ENCODE results near the gene AXL. TPM values are rescaled to one million over a fixed set of nuclear protein-coding genes. Genes with fewer than 3 reads are reported as not detected.

AXL gene
- total RNA-seq, 6 experiments from 2014 or later = 5.7 to 20.3 (median 10.2) TPM

GRCh38 chr19:41299046-41299754, 80.2 kb downstream of the AXL start:
- H3K36me3 ChIP-seq = peaks cover 7 to 80% (median 34%) of the 10 kb centered on the region in 4 donors
- H3K27me3 ChIP-seq = no peaks in the 10 kb centered on the region
- H3K4me1 ChIP-seq = no peaks in the 10 kb centered on the region
- peak in 3 of 4 donors; percentile 9 to 16 (median 14) for ATAC-seq
- no peak overlapping the region for H3K4me3 ChIP-seq
- DNase-seq = no peak
- 68% methylated on average over 6 of the region's 10 CpGs for WGBS (ENCODE audit: insufficient coverage, low coverage, low lambda C conversion rate, missing lambda C conversion rate)
- intact Hi-C loops (cut with DNase I) = no loop called here
- H3K27ac ChIP-seq = peak overlapping the region in 2 of 3 donors; percentile 13 to 42
- H3K9me3 ChIP-seq = no peaks in the 10 kb centered on the region
- no peak for TF ChIP-seq CTCF (IDR thresholded peaks at IDR 0.05)
- no peak for TF ChIP-seq POLR2A (IDR thresholded peaks at IDR 0.05)

GRCh38 chr19:41299755-41300089, 80.7 kb downstream of the AXL start:
- Histone ChIP-seq H3K4me3 (no peak overlapping the region), H3K4me1 (peaks cover 0 to 3% (median 0%) of the 10 kb centered on the region in 4 donors), H3K36me3 (peaks cover 7 to 80% (median 34%) of the 10 kb centered on the region in 4 donors), H3K27ac (peak overlapping the region in 1 of 3 donors; percentile 13), H3K9me3 (no peaks in the 10 kb centered on the region), H3K27me3 (no peaks in the 10 kb centered on the region)
- TF ChIP-seq POLR2A (IDR thresholded peaks at IDR 0.05) = no peak
- TF ChIP-seq CTCF (IDR thresholded peaks at IDR 0.05) = no peak
- intact Hi-C loops (cut with DNase I) = no loop called here
- ATAC-seq = no peak
- DNase-seq = no peak
- WGBS (ENCODE audit: insufficient coverage, low coverage, low lambda C conversion rate, missing lambda C conversion rate) = 70% methylated on average over 2 of the region's 4 CpGs

GRCh38 chr19:41300555-41300954, 81.5 kb downstream of the AXL start:
- WGBS (ENCODE audit: insufficient coverage, low coverage, low lambda C conversion rate, missing lambda C conversion rate) = 90% methylated on average over 3 of the region's 6 CpGs
- peaks cover 7 to 80% (median 33%) of the 10 kb centered on the region in 4 donors for H3K36me3 ChIP-seq
- DNase-seq = no peak

GRCh38 chr19:41302624-41303351, 83.8 kb downstream of the AXL start:
- DNase-seq (peak in 1 of 3 donors; percentile 29), ATAC-seq (peak in 3 of 4 donors; percentile 5 to 17 (median 9))
- intact Hi-C loops (cut with DNase I) = no loop called here
- 75% methylated on average over 9 of the region's 21 CpGs for WGBS (ENCODE audit: insufficient coverage, low coverage, low lambda C conversion rate, missing lambda C conversion rate)
- H3K4me3 ChIP-seq = no peak overlapping the region
- no peak overlapping the region for H3K27ac ChIP-seq
- no peaks in the 10 kb centered on the region for H3K27me3 ChIP-seq
- H3K36me3 ChIP-seq = peaks cover 7 to 74% (median 32%) of the 10 kb centered on the region in 4 donors
- TF ChIP-seq CTCF (IDR thresholded peaks at IDR 0.05) (no peak), POLR2A (IDR thresholded peaks at IDR 0.05) (no peak)
- peaks cover 0 to 4% (median 0%) of the 10 kb centered on the region in 4 donors for H3K4me1 ChIP-seq
- H3K9me3 ChIP-seq = no peaks in the 10 kb centered on the region

More at GRCh38 chr19:41300555-41300954, 81.5 kb downstream of the AXL start:
- intact Hi-C loops (cut with DNase I) = no loop called here
- no peaks in the 10 kb centered on the region for H3K27me3 ChIP-seq
- no peaks in the 10 kb centered on the region for H3K9me3 ChIP-seq
- TF ChIP-seq CTCF (IDR thresholded peaks at IDR 0.05) = no peak
- no peak for TF ChIP-seq POLR2A (IDR thresholded peaks at IDR 0.05)
- H3K4me3 ChIP-seq = no peak overlapping the region
- H3K4me1 ChIP-seq = peaks cover 0 to 4% (median 0%) of the 10 kb centered on the region in 4 donors
- no peak for ATAC-seq
- no peak overlapping the region for H3K27ac ChIP-seq

Data from right lobe of liver (tissue), 6 donors.